ENCODE data around the gene LRWD1. TPM values are rescaled to one million over a fixed set of nuclear protein-coding genes. Genes with fewer than 3 reads are reported as not detected.
A peak's percentile ranks its signal among the peaks of the same experiment; 100 is the strongest.

LRWD1 gene
- total and polyA plus RNA-seq, 2 donors (not counting 1 experiment from before 2014, with no cell fraction given), result 58.2 to 83.7 TPM

DNA sequence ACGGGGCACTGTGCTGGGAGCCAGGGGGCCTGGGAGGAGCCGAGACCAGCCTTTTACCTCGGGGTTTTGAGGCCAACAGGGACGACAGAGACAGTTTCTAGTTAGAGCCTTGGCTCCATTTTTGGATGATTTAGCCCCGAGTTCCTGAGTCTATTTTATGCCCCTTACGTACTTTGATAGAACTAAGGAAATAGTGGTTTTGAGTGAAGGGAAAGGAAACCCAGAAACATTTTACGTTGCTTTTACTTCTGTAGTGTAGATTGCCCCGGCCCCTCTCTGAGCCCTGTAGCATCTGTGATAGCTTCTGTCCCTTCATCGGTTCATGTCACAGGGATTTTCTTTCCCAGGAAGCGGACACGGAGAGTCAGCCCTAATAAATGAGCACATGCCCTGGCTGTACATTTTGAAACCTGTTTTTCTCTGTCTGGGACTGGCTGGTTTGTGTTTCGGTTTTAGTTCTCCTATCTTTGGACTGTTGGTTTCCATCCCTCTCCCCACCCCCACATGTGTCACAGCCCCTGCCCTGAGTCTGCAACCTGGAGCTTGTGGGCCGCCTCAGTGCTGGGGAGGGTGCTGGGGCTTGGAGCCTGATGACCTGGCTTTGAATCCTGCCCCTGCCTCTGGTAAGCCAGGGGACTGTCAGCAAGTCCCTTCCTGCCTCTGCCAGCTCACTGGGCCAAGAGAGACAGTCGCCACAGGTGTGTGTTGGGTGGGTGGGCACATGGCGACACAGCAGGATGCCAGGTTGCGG is 38.3 kb upstream of the LRWD1 start:
- no peaks in the 10 kb centered on the region for H3K9me3 Mint-ChIP-seq (ENCODE audit: insufficient read depth)
- ATAC-seq (ENCODE audit: low read depth), result peak; percentile 63
- no peaks in the 10 kb centered on the region for H3K27me3 Mint-ChIP-seq
- Histone ChIP-seq H3K9ac (ENCODE audit: low read length) (peak overlapping the region; percentile 69), H3K27me3 (replicated peaks in 1 of 4; ENCODE audit: control extremely low read depth in 1 of 4, control insufficient read depth in 3 of 4, insufficient read depth in 4 of 4, low read length in 3 of 4) (no peaks in the 10 kb centered on the region), H3K4me2 (replicated peaks; ENCODE audit: low read depth, low read length, poor library complexity, severe bottlenecking) (peak overlapping the region; percentile 85), H4K20me1 (ENCODE audit: control insufficient read depth, insufficient read depth, low read length, poor library complexity, severe bottlenecking) (no peaks in the 10 kb centered on the region), H3K79me2 (ENCODE audit: control insufficient read depth, insufficient read depth, low read length) (peaks cover 50% of the 10 kb centered on the region), H3K4me3 (ENCODE audit: control extremely low read depth in 1 of 5, extremely low read depth in 1 of 5, insufficient read depth in 1 of 5, low read depth in 2 of 5, low read length in 4 of 5) (peak overlapping the region; percentile 30 to 48 (median 39)), H3K36me3 (replicated peaks in 1 of 2; ENCODE audit: control extremely low read depth in 1 of 2, control insufficient read depth in 1 of 2, extremely low read depth in 1 of 2, insufficient read depth in 2 of 2, low read length in 1 of 2) (peaks cover 0 to 4% of the 10 kb centered on the region in 2 experiments), H3K27ac (ENCODE audit: low read length in 2 of 2) (peak overlapping the region; percentile 100), H3K4me1 (ENCODE audit: control insufficient read depth in 2 of 2, insufficient read depth in 2 of 2, low read length in 2 of 2) (peaks cover 95 to 99% of the 10 kb centered on the region in 2 donors), H2AFZ (ENCODE audit: insufficient read depth, low read depth, low read length, poor library complexity, severe bottlenecking) (peak overlapping the region; percentile 44), H3K9me3 (ENCODE audit: control extremely low read depth in 1 of 3, control insufficient read depth in 2 of 3, insufficient read depth in 1 of 3, low read length in 2 of 3) (peaks cover 0 to 10% (median 0%) of the 10 kb centered on the region in 3 donors)
- peak overlapping the region; percentile 87 for H3K4me3 Mint-ChIP-seq
- 2% methylated on average over 14 of the region's 16 CpGs for WGBS (ENCODE audit: insufficient coverage)
- H3K27ac Mint-ChIP-seq, result peak overlapping the region; percentile 100
- intact Hi-C loops (cut with micrococcal nuclease), result loop anchor here (1.0 to 10.0 kb wide), 4 partner anchors 10 to 122 kb away; partner anchors contain the start of gene PRKRIP1
- peak; percentile 91 for DNase-seq
- peaks cover 80% of the 10 kb centered on the region for H3K4me1 Mint-ChIP-seq
- POLR2A ChIA-PET, result interaction anchor here (0.7 to 13.6 kb wide), 17 partner anchors 4 to 440 kb away, joined by 3 to 223 read pairs (median 6); partner anchors contain the start of genes ORAI2 and PRKRIP1
- no peak for TF ChIP-seq EZH2 (IDR thresholded peaks at IDR 0.05; ENCODE audit: borderline replicate concordance, insufficient read depth, low read depth, low read length, poor library complexity, severe bottlenecking)
- TF ChIP-seq, protein P1, sequence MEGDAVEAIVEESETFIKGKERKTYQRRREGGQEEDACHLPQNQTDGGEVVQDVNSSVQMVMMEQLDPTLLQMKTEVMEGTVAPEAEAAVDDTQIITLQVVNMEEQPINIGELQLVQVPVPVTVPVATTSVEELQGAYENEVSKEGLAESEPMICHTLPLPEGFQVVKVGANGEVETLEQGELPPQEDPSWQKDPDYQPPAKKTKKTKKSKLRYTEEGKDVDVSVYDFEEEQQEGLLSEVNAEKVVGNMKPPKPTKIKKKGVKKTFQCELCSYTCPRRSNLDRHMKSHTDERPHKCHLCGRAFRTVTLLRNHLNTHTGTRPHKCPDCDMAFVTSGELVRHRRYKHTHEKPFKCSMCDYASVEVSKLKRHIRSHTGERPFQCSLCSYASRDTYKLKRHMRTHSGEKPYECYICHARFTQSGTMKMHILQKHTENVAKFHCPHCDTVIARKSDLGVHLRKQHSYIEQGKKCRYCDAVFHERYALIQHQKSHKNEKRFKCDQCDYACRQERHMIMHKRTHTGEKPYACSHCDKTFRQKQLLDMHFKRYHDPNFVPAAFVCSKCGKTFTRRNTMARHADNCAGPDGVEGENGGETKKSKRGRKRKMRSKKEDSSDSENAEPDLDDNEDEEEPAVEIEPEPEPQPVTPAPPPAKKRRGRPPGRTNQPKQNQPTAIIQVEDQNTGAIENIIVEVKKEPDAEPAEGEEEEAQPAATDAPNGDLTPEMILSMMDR (IDR thresholded peaks at IDR 0.05), result no peak
- CTCF ChIA-PET, result interaction anchor here (0.8 to 46.3 kb wide), 7 partner anchors 9 to 30 kb away, joined by 3 to 1182 read pairs (median 6); partner anchors contain the start of gene PRKRIP1

Measured in B cell (primary cell).